Umbilical cord (tissue), 2 donors: ENCODE measurements around the gene ITPR2. TPM values are rescaled to one million over a fixed set of nuclear protein-coding genes. Genes with fewer than 3 reads are reported as not detected.

Experiments used
- DNase-seq: peaks from one replicate; pipeline ENCODE4 v3.0.0-alpha.2; 2015; ENCODE audit warnings: low spot score
- total RNA-seq: library from RNA; depleted of rRNA; stranded (reverse); fragments of >200 nt; gene quantifications from one replicate; pipeline ENCODE4 v1.2.3, GENCODE V29; 2014; ENCODE audit warnings: low replicate concordance; ENCODE audit not compliant: insufficient read depth

Gene ITPR2
- total RNA-seq, 1 donor from 2014 or later = 175 TPM

- no peak for DNase-seq
Observed at GRCh38 chr12:26303418-26303817, 529.6 kb downstream of the ITPR2 start.

GRCh38 chr12:26302776-26303175 is 530.2 kb downstream of the ITPR2 start:
- no peak for DNase-seq

- no peak for DNase-seq
Observed at GRCh38 chr12:26299751-26300150, 533.2 kb downstream of the ITPR2 start.

GRCh38 chr12:26298785-26299621 is 534.0 kb downstream of the ITPR2 start:
- peak; percentile 89 for DNase-seq

GRCh38 chr12:26297396-26298070 is 535.5 kb downstream of the ITPR2 start:
- no peak for DNase-seq

- no peak for DNase-seq
Observed at GRCh38 chr12:26295001-26295400, 538.0 kb downstream of the ITPR2 start.

- no peak for DNase-seq
Observed at GRCh38 chr12:26293612-26294011, 539.4 kb downstream of the ITPR2 start.

- DNase-seq = no peak
Observed at GRCh38 chr12:26292596-26292995, 540.4 kb downstream of the ITPR2 start.

- DNase-seq = no peak
Observed at GRCh38 chr12:26290565-26290964, 542.4 kb downstream of the ITPR2 start.

GRCh38 chr12:26287671-26288381 is 545.2 kb downstream of the ITPR2 start:
- no peak for DNase-seq

Other genes with a start within 250 kb of the ITPR2 start
- gene INTS13, start 104.8 kb upstream of the ITPR2 start, total RNA-seq = 42.9 TPM
- 118 TPM for gene FGFR1OP2, start 105.3 kb upstream of the ITPR2 start, total RNA-seq
- gene TM7SF3, start 181.2 kb upstream of the ITPR2 start, total RNA-seq = 45.3 TPM
- gene MED21, start 189.4 kb upstream of the ITPR2 start, total RNA-seq = 71.0 TPM
- gene C12orf71, start 249.4 kb upstream of the ITPR2 start, total RNA-seq = 7.7 TPM